OCI-LY1 (cell line): ENCODE data around the gene ESR1.

ENCODE experiments used
- EZH2 ChIP-seq: fragments of 200-600 bp; sonication (generic), shearing (Covaris generic); IDR thresholded peaks from 2 replicates; pipeline ENCODE4 v1.8.0; 2017; ENCODE audit warnings: borderline replicate concordance, mixed run types, mild to moderate bottlenecking, antibody characterized with exemption, low read length, moderate library complexity, mixed read lengths
- TF ChIP-seq, protein P1 (sequence below): fragments of 200-600 bp; sonication (generic), shearing (Covaris generic); IDR thresholded peaks from 2 replicates; pipeline ENCODE4 v1.5.1; 2017; ENCODE audit warnings: mild to moderate bottlenecking, antibody characterized with exemption, low read length, moderate library complexity, mixed read lengths

DNA sequence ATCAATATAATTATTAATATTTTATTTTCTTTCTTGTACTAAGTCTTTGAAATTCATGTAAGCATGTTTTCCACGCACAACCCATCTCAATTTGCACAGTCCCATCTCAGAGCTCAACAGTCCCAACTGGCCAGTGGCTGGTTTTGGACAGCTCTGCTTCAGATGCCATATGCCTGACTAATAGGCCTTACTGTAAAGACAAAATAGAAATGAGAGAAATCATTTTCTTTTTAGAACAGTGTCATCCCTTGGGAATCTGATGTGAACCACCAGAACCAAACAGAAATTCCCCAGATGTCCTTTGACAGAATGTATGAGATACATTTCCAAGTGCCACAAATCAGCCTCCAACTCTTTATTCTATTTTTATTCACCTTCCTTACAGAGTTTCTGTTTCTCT, 338.9 kb downstream of the ESR1 start:
- TF ChIP-seq, protein P1, sequence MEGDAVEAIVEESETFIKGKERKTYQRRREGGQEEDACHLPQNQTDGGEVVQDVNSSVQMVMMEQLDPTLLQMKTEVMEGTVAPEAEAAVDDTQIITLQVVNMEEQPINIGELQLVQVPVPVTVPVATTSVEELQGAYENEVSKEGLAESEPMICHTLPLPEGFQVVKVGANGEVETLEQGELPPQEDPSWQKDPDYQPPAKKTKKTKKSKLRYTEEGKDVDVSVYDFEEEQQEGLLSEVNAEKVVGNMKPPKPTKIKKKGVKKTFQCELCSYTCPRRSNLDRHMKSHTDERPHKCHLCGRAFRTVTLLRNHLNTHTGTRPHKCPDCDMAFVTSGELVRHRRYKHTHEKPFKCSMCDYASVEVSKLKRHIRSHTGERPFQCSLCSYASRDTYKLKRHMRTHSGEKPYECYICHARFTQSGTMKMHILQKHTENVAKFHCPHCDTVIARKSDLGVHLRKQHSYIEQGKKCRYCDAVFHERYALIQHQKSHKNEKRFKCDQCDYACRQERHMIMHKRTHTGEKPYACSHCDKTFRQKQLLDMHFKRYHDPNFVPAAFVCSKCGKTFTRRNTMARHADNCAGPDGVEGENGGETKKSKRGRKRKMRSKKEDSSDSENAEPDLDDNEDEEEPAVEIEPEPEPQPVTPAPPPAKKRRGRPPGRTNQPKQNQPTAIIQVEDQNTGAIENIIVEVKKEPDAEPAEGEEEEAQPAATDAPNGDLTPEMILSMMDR, result no peak
- no peak for TF ChIP-seq EZH2
